Mammary epithelial cell (primary cell): ENCODE measurements around the gene PPP4R3B.

Experiments
- EZH2 ChIP-seq: IDR thresholded peaks from 2 replicates; pipeline ENCODE4 v1.6.1; 2012; ENCODE audit warnings: low read length, inconsistent platforms, borderline replicate concordance
- TF ChIP-seq, protein P1 (sequence below), 2 donors: IDR thresholded peaks in 1 of 2; conservative IDR thresholded peaks in 1 of 2; 2 replicates each; pipeline ENCODE4 v1.5.1; 2011 to 2012; ENCODE audit warnings: inconsistent platforms in 2 of 2, low read length in 2 of 2, mild to moderate bottlenecking in 2 of 2, control low read depth in 1 of 2, low read depth in 1 of 2; ENCODE audit not compliant: insufficient read depth in 1 of 2; ENCODE audit errors: extremely low read depth in 1 of 2

DNA sequence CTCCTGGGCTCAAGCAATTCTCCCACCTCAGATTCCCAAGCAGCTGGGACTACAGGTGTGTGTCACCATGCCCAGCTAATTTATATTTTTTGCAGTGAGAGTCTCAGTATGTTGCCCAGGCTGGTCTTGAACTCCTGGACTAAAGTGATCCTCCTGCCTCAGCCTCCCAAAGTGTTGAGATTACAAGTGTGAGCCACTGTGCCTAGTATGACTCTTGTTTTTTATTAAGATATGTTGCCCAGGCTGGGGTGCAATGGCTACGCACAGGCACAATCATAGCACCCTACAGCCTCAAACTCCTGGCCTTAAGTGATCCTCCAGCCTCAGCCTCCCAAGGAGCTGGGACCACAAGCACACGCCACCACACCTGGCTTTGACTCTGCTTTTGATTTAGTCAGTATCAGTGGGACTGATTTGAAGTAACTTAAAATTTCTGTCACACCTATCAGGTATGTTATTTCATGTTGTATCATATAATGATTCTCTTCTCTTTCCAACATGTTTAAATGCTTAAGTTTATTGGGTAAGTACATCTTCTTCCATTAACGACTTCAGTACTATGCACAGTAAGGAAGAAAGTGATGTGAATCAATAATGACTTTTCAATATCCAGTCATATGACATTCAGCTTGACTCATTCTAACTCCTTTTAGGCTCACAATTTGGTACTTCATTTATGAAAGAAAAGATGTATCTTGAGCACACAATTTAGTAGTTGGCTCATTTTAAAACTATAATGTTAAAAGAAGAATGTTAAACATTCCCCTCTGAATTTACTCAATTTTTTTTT, 6.3 kb downstream of the PPP4R3B start:
- TF ChIP-seq, protein P1, sequence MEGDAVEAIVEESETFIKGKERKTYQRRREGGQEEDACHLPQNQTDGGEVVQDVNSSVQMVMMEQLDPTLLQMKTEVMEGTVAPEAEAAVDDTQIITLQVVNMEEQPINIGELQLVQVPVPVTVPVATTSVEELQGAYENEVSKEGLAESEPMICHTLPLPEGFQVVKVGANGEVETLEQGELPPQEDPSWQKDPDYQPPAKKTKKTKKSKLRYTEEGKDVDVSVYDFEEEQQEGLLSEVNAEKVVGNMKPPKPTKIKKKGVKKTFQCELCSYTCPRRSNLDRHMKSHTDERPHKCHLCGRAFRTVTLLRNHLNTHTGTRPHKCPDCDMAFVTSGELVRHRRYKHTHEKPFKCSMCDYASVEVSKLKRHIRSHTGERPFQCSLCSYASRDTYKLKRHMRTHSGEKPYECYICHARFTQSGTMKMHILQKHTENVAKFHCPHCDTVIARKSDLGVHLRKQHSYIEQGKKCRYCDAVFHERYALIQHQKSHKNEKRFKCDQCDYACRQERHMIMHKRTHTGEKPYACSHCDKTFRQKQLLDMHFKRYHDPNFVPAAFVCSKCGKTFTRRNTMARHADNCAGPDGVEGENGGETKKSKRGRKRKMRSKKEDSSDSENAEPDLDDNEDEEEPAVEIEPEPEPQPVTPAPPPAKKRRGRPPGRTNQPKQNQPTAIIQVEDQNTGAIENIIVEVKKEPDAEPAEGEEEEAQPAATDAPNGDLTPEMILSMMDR (conservative IDR thresholded peaks at IDR 0.05 in 1 of 2, IDR thresholded peaks at IDR 0.05 in 1 of 2; ENCODE audit: extremely low read depth in 1 of 2, insufficient read depth in 1 of 2, low read depth in 1 of 2, low read length in 2 of 2) = no peak
- TF ChIP-seq EZH2 = no peak
